Nephron (organoid): ENCODE measurements around the gene SRGAP2.
"Not testable (repeated sequence)": the region's sequence is repeated elsewhere in the genome, so short reads cannot be mapped to it uniquely, and the experiment has no call there.

Experiments used
- H3K27ac Mint-ChIP-seq, 3 experiments: 2 replicates each; pipeline ENCODE4 v1.8.0; 2020; ENCODE audit warnings: mixed read lengths in 3 of 3, mild to moderate bottlenecking in 2 of 3, moderate library complexity in 1 of 3
- H3K27me3 Mint-ChIP-seq: 2 replicates; pipeline ENCODE4 v1.8.0; 2021; ENCODE audit warnings: low read depth, mild to moderate bottlenecking, moderate library complexity, mixed read lengths
- H3K36me3 Mint-ChIP-seq: 2 replicates; pipeline ENCODE4 v1.8.0; 2020; ENCODE audit warnings: low read depth, mixed read lengths
- H3K4me1 Mint-ChIP-seq: 2 replicates; pipeline ENCODE4 v1.8.0; 2020; ENCODE audit warnings: mixed read lengths
- H3K4me3 Mint-ChIP-seq, 3 experiments: 2 replicates each; pipeline ENCODE4 v1.8.0; 2020; ENCODE audit warnings: mild to moderate bottlenecking in 3 of 3, mixed read lengths in 3 of 3, moderate library complexity in 2 of 3
- H3K9me3 Mint-ChIP-seq: 2 replicates; pipeline ENCODE4 v1.8.0; 2020; ENCODE audit warnings: mixed read lengths

The SRGAP2 gene

DNA sequence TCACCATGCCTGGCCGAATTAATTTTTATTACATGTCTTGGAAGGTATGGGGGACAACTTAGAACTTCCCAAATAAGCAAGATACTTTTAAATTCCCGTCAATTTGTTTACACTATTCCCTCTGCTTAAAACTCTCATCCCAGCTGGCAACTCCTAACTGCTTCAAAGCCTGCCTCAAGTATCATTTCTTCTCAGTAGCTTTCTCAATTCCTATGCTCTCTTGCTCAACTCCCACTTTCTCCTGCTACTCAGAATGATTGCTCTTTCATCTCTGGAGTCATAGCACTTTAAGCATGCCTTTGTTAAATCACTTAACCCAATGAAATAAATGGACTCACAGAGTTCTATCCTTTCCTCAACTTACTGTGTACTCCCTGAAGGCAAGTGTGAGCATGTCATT, 19.6 kb upstream of the SRGAP2 start:
- H3K36me3 Mint-ChIP-seq, H3K4me1 Mint-ChIP-seq, H3K27me3 Mint-ChIP-seq, H3K9me3 Mint-ChIP-seq, H3K4me3 Mint-ChIP-seq, H3K27ac Mint-ChIP-seq: not testable (repeated sequence)

DNA sequence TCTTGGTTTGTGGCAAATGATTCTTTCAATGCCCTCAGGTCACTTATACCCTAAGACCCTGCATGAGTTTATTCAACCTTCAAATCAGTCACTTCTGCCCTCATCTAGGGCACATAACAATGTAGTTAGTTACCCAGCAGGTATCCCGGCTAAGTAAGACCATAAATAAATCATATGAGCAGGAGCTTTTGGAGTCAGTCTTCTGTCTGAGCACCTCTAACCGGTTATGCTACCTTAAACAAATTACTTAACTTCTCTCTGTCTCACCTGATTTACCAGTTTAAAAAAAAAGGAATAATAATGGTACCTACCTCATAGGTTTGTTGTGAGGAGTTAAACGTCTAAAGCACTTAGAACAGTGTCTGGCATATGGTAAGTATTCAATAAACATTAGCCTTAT, 17.6 kb upstream of the SRGAP2 start:
- not testable (repeated sequence) for H3K4me3 Mint-ChIP-seq, H3K4me1 Mint-ChIP-seq, H3K27me3 Mint-ChIP-seq, H3K27ac Mint-ChIP-seq, H3K36me3 Mint-ChIP-seq, H3K9me3 Mint-ChIP-seq

DNA sequence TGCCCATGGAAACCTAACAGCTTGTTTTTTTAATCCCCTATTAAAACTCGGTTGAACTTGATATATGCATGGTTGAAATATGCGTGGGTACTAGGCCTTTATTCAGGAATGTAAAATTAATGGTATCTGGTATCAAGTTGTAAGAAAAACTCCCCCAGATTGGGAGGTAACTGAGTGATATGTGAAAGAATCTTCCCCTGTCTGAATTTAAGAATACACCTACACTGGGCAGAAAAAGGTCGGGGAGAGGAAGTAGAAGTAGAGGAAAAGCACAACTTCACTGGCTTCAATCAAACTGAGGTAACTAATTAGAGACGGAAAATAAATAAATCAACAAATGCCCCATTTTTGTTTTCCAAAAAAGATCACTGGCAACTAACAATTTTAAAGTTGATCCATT, 16.5 kb upstream of the SRGAP2 start:
- not testable (repeated sequence) for H3K36me3 Mint-ChIP-seq, H3K9me3 Mint-ChIP-seq, H3K4me3 Mint-ChIP-seq, H3K4me1 Mint-ChIP-seq, H3K27ac Mint-ChIP-seq, H3K27me3 Mint-ChIP-seq

DNA sequence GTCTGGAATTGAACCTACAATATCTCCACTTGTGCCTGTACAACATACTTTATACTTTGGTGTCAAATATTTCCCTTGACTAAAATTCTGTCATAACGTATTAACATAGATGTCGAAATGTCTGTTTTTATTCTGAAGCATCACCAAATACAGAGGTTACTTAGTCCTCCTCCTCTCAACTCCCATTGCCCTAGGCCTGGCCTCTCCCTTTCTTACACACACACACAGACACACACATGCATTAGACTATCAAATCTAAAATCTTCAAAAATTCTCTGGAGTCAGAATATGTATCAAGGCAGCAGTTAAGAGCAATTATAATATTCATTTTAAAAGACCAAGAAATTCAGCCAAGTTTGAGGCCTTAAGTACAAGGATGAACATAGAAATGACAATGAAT, 8.2 kb upstream of the SRGAP2 start:
- not testable (repeated sequence) for H3K4me1 Mint-ChIP-seq, H3K4me3 Mint-ChIP-seq, H3K27me3 Mint-ChIP-seq, H3K9me3 Mint-ChIP-seq, H3K36me3 Mint-ChIP-seq, H3K27ac Mint-ChIP-seq

DNA sequence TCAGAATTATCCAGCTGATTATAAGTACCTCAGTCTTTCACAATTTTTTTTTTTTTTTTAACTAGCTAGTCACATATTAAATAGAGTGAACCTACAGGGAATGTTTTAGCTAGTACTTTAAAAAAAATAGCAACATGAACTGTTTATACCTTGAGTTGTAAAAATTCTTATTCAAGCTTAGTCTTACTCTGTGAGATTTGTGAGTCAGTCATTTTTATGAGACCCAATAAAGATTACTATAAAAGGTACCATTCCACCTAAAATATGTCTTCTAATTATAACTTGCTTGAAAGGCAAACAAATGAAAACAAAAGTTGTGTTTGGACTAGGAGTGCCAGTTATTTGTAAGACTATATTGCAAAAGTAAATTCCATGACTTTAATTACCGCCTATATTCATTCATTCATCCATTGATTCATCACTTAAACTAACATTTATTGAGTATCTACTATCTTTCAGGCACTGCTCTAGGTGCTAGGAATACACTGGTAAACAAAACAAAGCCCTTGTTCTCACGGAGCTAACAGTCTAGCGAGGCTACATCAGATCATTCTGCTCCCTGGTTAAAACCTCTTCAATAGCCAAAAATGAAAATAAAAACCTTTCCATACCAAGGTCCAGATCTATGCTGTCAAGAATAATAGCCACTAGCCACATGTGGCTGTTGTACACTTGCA, 6.5 kb upstream of the SRGAP2 start:
- H3K27ac Mint-ChIP-seq, H3K4me1 Mint-ChIP-seq, H3K9me3 Mint-ChIP-seq, H3K27me3 Mint-ChIP-seq, H3K36me3 Mint-ChIP-seq, H3K4me3 Mint-ChIP-seq: not testable (repeated sequence)

DNA sequence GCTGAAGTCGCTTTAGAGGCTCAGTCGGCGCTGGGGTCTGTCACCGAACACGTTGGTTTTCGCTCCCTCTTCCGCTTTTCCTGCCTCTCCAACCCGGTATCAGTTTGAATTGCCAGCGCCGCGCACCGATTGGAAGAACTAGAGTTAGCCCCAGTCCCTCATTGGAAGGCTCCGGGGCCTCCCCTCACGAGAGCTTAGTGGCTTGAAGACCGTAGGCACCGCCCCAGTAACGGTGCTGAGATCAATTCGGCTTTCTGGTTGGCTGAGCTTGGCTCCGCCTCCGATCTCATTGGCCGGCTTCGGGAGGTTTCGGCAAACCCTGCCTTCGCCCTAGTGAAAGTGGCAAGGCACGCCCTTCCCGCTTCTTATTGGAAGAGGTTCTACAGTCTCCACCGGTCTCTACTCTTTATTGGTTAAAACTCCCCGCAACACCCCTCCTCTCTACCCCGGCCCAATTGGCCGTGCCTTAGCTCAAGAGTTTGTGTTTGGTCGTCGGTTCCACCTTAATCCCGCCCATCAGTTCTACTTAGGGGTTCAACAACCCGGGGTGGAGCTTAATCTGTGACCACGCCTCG, 465 bp upstream of the SRGAP2 start, which contains the start of gene FAM72A:
FAM72A (minus strand) TSS at position 51 of the 575 bp plus-strand sequence. CDS start 814 bp downstream, outside the sequence.
- peak within 1 kb of the TSS; percentile 86 to 87 (median 87) for H3K4me3 Mint-ChIP-seq
- peak within 1 kb of the TSS in 1 of 3 experiments; percentile 49 for H3K27ac Mint-ChIP-seq
- not testable (repeated sequence) for H3K4me1 Mint-ChIP-seq, H3K27me3 Mint-ChIP-seq, H3K9me3 Mint-ChIP-seq, H3K36me3 Mint-ChIP-seq

DNA sequence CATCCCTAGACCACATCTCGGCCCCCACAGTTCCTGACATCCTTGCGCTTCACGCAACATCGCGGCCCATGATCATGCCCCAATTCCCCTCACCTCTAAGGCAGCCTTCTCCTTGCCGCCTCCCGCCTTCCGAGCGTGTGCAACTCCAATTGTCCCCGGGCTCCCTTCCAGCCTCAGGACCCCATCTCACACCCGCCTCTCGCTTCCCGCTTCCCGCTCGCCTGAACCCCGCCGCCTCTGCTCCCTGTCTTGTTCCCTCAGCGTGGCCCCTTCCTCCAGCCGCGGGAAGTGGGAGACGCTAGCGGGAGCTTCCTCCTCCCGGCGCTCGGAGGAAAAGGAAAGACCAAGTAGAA, 794 bp downstream of the SRGAP2 start:
- not testable (repeated sequence) for H3K36me3 Mint-ChIP-seq, H3K27ac Mint-ChIP-seq, H3K9me3 Mint-ChIP-seq, H3K4me1 Mint-ChIP-seq, H3K27me3 Mint-ChIP-seq
- peak overlapping the region; percentile 69 to 76 (median 70) for H3K4me3 Mint-ChIP-seq

DNA sequence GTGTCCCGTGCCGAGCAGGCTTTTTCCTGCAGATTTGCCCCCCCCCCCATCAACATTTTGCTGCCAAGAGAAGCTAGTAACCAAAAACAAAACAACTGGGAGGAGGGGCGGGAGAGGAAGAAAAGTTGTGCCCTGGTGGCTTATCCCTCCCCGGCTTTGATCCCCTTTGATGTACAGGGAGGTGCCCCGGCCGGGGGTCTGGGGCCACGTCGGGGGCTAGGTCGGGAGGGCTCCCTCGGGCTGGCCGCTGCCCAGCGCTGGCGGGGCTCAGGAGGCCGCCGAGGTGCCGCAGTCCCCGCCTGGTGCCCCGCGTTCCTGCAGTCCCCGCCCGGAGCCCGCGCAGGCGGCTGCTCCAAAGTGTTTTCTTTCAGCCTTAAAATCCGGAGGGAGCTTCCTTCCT, 1.5 kb downstream of the SRGAP2 start:
- H3K27me3 Mint-ChIP-seq, H3K9me3 Mint-ChIP-seq, H3K36me3 Mint-ChIP-seq, H3K4me1 Mint-ChIP-seq: not testable (repeated sequence)
- Mint-ChIP-seq H3K4me3 (peak overlapping the region; percentile 88 to 94 (median 94)), H3K27ac (peak overlapping the region in 1 of 3 experiments; percentile 72)

DNA sequence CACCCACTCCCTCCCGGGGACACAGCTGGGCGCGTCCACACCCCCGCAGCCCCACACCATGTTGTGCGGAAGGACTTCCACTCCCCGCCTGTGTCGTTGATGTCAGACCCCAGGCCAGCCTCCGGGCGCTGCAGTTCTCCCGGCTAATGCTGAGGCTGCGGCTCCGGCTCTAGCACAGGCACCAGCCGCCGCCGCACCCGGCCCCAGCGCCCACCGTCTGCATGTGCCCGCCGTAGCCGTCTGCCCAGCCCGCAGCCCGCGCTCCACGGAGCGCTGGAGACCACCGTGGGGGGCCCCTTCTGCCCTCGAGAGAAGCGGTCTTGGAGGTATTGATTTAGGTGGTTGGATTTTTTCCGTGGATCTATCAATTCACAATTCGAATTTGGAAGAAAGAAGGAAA, 2.2 kb downstream of the SRGAP2 start:
- not testable (repeated sequence) for H3K4me3 Mint-ChIP-seq, H3K36me3 Mint-ChIP-seq, H3K9me3 Mint-ChIP-seq, H3K27ac Mint-ChIP-seq, H3K27me3 Mint-ChIP-seq, H3K4me1 Mint-ChIP-seq

DNA sequence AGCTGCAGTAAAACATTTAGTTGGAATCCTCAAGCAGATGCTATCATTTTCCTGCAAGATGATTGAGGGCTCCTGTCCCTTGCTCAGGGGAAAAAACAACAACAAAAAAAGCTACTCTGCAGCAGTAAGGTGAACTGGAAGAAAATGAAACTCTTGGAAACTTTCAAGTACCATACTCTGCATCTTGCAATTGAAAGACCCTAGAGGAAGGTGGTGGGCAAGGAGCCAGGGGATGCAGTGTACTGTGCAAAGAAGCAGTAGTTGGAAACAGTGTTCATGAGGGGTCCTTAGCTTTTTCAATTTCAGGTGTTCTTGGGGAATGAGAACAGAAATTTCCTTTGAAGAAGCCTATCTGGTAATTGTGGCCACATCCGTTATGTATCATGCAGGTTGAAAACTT, 7.5 kb downstream of the SRGAP2 start:
- H3K27me3 Mint-ChIP-seq, result not testable (repeated sequence)

DNA sequence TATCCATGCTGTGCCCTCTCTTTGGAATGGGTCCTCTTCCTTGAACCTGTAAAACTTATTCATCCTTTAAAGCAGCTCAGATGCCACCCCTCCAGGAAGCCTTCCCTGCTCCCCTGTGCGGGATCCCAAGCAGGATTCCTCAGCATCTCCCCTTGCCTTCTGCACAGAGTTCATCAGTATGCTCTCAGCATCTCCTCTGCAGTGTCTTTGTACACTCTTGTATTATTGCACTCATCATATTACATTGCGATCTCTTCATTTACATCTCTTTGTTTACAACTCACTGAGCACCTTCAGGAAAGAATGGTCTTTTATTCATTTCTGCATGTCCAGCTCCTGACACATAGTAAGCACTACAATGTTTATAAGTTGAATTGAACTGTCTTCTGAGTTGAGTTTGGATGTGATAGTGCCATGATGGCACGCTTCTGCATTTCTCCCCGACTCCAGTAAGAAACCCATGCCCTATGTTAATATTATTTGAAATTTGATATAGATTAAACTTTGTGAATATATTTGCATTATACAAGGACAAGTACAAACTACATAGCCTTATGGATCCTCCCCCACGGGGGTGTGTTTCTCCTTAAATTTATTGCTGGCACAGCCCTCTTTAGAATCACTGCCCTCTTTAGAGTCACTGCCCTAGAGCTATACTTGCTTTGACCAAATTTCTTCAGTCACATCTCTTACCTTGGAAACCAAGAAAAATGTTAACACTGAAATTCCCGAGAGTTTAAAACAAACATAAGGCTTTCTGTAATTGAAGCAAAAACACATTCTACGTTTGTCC, 12.5 kb downstream of the SRGAP2 start:
- H3K4me1 Mint-ChIP-seq, H3K4me3 Mint-ChIP-seq, H3K27me3 Mint-ChIP-seq: not testable (repeated sequence)

More for the DNA sequence above, 7.5 kb downstream of the SRGAP2 start:
- H3K36me3 Mint-ChIP-seq, H3K4me3 Mint-ChIP-seq, H3K4me1 Mint-ChIP-seq, H3K9me3 Mint-ChIP-seq, H3K27ac Mint-ChIP-seq: not testable (repeated sequence)

DNA sequence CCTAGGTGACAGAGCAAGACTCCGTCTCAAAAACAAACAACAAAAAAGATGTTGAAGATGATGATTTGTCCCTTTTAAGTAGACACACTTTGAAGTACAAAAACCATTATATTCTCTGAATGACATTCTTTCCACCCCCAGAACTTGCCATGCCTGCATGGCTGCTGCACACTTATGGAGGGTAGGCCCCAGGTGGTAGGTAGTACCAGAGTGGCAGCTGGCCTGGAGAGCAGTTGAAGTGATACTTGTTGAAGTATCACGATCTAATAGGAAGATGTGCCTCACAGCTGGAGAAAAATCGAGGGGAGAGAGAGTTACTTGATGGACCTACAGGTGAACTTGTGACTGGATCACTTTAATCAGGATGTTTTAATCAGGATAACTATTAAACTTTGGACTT, 14.9 kb downstream of the SRGAP2 start:
- not testable (repeated sequence) for H3K27ac Mint-ChIP-seq, H3K27me3 Mint-ChIP-seq, H3K4me1 Mint-ChIP-seq, H3K9me3 Mint-ChIP-seq, H3K36me3 Mint-ChIP-seq, H3K4me3 Mint-ChIP-seq

More for the DNA sequence above, 12.5 kb downstream of the SRGAP2 start:
- H3K9me3 Mint-ChIP-seq, H3K27ac Mint-ChIP-seq, H3K36me3 Mint-ChIP-seq: not testable (repeated sequence)

DNA sequence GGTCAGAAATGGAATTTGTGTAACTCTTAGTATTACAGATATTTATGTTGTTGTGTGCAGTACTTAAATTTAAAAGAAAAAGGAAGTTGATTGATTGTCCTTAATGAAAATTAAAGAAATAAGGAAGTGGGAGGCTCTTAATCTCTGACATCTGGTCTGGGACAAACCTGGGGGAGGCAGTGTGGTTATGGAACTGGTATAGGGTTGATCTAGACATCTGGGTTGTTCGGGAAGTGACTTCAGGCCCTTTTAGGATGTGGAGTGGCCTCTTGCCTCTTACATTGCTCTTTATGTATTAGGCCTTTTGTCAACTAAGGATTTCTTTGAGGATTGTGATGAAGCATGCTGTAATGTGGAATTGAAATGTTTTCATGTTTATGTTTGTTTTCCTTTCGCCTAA, 15.4 kb downstream of the SRGAP2 start:
- H3K27ac Mint-ChIP-seq, H3K4me3 Mint-ChIP-seq, H3K36me3 Mint-ChIP-seq, H3K9me3 Mint-ChIP-seq, H3K4me1 Mint-ChIP-seq, H3K27me3 Mint-ChIP-seq: not testable (repeated sequence)

DNA sequence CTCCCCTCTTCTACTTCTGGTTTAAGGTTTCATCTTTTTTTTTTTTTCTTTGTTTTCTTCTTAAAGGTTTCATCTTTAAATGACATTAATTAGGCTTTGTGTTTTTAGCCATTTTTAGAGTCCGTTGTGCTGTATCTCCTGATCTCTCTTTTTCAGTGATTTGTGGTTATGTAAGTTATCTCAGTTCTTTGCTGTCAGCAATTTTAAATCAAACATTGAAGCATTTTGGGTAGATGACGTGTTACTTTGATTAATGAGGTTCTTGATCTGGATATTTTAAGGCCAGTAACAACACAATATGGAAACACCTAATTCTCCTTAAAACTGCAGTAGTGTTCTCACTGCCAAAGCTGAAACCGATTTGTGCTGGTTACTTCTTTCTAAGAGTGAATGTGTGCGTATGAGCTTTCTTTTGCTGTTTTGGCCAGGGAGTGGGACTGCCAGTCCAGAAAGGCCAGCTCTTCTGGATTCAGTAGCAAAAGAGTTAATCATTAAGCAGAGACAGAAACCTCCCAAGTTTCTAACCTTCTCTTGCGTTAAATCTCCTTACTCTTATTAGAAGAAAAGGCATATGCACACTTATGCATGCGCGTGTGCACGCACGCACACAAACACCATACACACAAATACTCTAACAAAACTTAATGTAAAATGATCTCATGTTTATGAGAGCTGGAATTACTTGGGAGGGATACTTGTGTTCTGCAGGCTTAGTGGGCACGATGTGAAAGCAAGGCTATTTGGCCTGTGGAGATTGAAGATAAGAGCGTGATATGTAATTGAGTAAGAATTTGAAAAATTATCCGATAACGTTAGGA, 16.4 kb downstream of the SRGAP2 start:
- not testable (repeated sequence) for H3K9me3 Mint-ChIP-seq, H3K36me3 Mint-ChIP-seq, H3K4me1 Mint-ChIP-seq, H3K4me3 Mint-ChIP-seq, H3K27me3 Mint-ChIP-seq
- peak overlapping the region; percentile 76 to 84 (median 77) for H3K27ac Mint-ChIP-seq
